HG02759 (cell line): ENCODE data around the gene NELFCD.
"Not testable (repeated sequence)": the region's sequence is repeated elsewhere in the genome, so short reads cannot be mapped to it uniquely, and the experiment has no call there.

Experiments
- ATAC-seq: cut with Tn5 transposase; IDR thresholded peaks from one replicate; pipeline ENCODE4 v1.9.1; 2021; ENCODE audit warnings: mild to moderate bottlenecking, moderate library complexity; ENCODE audit not compliant: unreplicated experiment

NELFCD gene

GRCh38 chr20:59023616-59024015 is 42.6 kb downstream of the NELFCD start:
- no peak for ATAC-seq

DNA sequence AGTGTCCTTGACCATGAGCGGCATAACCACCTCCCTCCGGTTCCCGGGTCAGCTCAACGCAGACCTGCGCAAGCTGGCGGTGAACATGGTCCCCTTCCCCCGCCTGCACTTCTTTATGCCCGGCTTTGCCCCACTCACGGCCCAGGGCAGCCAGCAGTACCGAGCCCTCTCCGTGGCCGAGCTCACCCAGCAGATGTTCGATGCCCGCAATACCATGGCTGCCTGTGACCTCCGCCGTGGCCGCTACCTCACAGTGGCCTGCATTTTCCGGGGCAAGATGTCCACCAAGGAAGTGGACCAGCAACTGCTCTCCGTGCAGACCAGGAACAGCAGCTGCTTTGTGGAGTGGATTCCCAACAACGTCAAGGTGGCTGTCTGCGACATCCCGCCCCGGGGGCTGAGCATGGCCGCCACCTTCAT is 43.1 kb downstream of the NELFCD start:
- no peak for ATAC-seq

GRCh38 chr20:59025086-59025485 is 44.0 kb downstream of the NELFCD start:
- no peak for ATAC-seq

DNA sequence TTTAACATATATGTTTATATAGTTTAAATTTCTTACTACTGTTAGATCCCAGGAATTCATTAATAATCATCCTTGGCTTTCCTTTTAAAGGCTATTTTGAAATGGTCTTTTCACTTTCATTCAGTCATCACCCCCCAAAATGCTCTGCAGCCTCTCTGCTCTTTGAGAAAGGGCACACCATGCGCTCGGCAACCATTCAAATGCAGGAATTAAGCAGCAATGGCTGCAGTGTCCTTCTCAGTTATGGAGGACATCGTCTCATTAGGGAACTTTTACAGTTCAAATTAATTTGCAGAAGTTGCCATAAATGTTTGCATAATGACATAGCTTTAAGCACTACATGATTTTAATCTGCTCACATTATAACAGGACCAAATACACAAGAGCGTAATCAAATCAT is 44.5 kb downstream of the NELFCD start:
- no peak for ATAC-seq

DNA sequence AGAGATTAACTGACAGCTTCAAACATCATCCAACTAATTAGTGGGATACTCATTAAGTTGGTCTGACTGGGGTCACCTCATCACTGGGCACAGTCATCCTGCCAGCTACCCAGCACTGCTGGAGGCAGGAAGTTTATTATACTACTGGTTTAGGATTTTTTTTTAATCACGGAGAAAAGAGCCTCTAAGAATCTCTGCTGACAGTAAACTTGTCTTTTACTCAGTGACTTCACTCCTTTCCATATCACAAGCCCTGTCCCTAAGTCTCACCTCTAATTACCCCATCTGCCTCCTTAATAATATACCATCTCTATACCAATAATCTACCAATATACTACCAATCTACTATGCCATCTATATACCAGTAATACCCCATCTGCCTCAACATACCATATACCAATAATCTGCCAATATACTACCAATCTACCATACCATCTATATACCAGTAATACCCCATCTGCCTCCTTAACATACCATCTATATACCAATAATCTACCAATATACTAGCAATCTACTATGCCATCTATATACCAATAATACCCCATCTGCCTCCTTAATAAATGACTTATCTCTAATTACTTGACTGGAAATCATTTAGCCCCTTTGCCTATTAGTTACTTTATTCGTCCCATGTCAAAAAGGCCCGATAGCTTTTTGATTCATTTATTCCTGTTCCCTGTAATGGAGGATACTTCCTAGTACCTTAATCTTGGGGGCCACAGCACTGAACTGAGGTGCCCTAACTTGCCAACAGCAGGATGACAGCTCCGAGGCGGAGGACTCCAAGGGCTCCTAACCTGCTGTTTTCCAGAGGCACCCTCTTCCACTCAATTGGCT is 46.1 kb downstream of the NELFCD start:
- no peak for ATAC-seq

- ATAC-seq, result no peak
Observed at GRCh38 chr20:59027741-59028320, 46.8 kb downstream of the NELFCD start.

- no peak for ATAC-seq
Observed at GRCh38 chr20:59028812-59029211, 47.8 kb downstream of the NELFCD start.

- no peak for ATAC-seq
Observed at GRCh38 chr20:59030911-59031563, 50.0 kb downstream of the NELFCD start.

GRCh38 chr20:59031564-59032022 is 50.5 kb downstream of the NELFCD start:
- no peak for ATAC-seq

GRCh38 chr20:59032023-59032712 is 51.1 kb downstream of the NELFCD start, which contains the start of gene ATP5F1E:
Gene ATP5F1E (minus strand): TSS chr20:59032335. CDS start chr20:59032251, 84 bp downstream.
- peak; percentile 98 for ATAC-seq

DNA sequence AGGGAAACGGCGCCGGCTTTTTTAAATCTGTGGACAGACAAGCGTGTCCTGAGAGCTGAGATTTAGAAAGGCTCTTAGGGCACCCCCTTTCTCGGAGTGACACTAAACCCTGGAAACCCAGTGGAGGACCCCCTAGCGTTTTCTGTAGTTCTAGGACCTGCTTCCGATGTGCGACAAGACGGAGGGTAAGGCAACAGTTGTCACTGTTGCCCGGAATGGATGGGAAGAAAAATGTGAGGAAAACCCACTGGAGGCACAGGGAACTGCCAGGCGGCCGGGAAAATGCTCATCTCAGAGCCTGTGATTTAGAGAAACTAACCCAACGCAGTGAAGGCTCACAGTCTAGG is 51.6 kb downstream of the NELFCD start:
- no peak for ATAC-seq

GRCh38 chr20:59033093-59033492 is 52.0 kb downstream of the NELFCD start:
- no peak for ATAC-seq

- ATAC-seq, result no peak
Observed at GRCh38 chr20:59033616-59034165, 52.6 kb downstream of the NELFCD start.

GRCh38 chr20:59035381-59035780 is 54.3 kb downstream of the NELFCD start:
- ATAC-seq, result no peak

GRCh38 chr20:59037386-59037785 is 56.3 kb downstream of the NELFCD start:
- no peak for ATAC-seq

DNA sequence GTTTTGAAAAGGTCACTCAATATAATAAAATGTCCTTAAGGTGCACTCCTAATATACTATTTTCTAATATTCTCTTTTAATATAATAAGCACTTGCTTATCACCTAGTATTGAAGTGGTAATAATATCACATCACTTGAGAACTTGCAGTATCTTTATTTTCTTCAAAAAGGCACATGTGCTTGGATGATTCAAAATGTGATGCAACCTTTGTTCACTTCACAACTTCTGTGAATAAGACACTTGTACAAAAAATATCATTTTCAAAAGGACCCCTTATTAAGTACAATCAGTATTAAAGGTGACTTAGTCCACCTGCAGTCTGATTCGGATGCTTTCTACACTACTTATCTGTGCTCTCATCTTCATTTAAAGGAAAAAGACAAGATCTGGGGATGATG is 58.2 kb downstream of the NELFCD start:
- no peak for ATAC-seq

GRCh38 chr20:59040667-59041066 is 59.6 kb downstream of the NELFCD start:
- no peak for ATAC-seq

- not testable (repeated sequence) for ATAC-seq
Observed at GRCh38 chr20:59041487-59041886, 60.4 kb downstream of the NELFCD start.

DNA sequence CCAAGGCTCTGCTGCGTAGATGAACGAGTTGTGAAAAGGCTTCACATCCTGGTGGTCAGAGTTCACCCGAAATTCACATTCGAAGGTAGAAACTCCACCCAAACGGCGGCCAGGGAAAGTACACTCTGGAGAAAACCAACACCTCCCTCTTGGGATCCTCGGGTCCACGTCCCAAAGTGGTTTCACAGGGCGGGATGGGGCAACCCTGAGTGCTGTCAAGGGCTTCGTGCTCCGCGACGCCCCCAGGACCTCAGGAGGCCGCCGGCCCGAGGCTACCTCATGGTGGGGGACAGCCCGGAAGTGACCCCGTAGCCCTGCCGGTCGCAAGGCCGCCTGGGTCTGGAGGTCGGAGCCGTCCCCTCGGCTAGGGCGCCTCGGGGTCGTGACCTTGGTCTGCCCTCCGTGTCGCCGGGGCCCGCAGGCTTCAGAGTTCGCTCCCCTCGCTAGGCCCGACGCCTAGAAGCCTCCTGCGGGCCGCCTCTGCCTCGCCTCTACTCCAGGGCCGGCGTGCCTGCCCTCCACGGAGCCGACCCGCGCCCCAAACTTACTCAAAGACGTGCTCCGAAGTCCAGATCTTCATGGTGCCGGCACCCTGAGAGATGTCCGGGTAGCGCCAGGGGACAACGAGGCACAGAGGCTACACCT is 61.2 kb downstream of the NELFCD start, which contains the start of gene PRELID3B:
PRELID3B (minus strand) TSS at position 636 of the 645 bp plus-strand sequence; CDS start at position 580, 56 bp downstream.
- peak; percentile 34 for ATAC-seq
